ENCODE data around the gene CHCHD10. TPM values are rescaled to one million over a fixed set of nuclear protein-coding genes. Genes with fewer than 3 reads are reported as not detected.
A peak's percentile ranks its signal among the peaks of the same experiment; 100 is the strongest.

Gene CHCHD10
- total and polyA plus RNA-seq, 10 of the 15 experiments (the other 5 are each of a cell fraction or from before 2014, with no cell fraction given): 13.2 to 241 (median 128) TPM

GRCh38 chr22:23751441-23751996, 16.3 kb downstream of the CHCHD10 start:
- Histone ChIP-seq H4K20me1 (ENCODE audit: control insufficient read depth, insufficient read depth) (no peaks in the 10 kb centered on the region), H3K9me3 (replicated peaks; ENCODE audit: control insufficient read depth, insufficient read depth, low read length) (no peaks in the 10 kb centered on the region), H2AFZ (ENCODE audit: control insufficient read depth, low read depth, low read length) (peak overlapping the region; percentile 94), H3K27me3 (replicated peaks in 1 of 2; ENCODE audit: control insufficient read depth in 2 of 2, insufficient read depth in 2 of 2, low read length in 1 of 2) (no peaks in the 10 kb centered on the region), H3K4me1 (ENCODE audit: control insufficient read depth, insufficient read depth, low read length) (peaks cover 30% of the 10 kb centered on the region), H3K27ac (ENCODE audit: control insufficient read depth, insufficient read depth) (peak overlapping the region; percentile 88), H3K79me2 (ENCODE audit: control insufficient read depth, insufficient read depth, low read length) (no peaks in the 10 kb centered on the region), H3K4me3 (peak overlapping the region; percentile 85), H3K9ac (ENCODE audit: control insufficient read depth, insufficient read depth, low read length) (peak overlapping the region; percentile 88), H3K36me3 (ENCODE audit: control insufficient read depth in 2 of 2, insufficient read depth in 2 of 2, low read length in 1 of 2) (no peaks in the 10 kb centered on the region), H3K4me2 (ENCODE audit: control insufficient read depth, insufficient read depth) (peak overlapping the region; percentile 99)
- SMC1A ChIA-PET (ENCODE audit: uncharacterized antibody, unreplicated experiment): interaction anchor here (1.0 to 1.6 kb wide), 2 partner anchors 16 to 98 kb away, joined by 3 to 4 read pairs; partner anchors contain the start of gene CHCHD10
- in situ Hi-C loops (cut with MboI) (no loop called here), intact Hi-C loops (cut with micrococcal nuclease; ENCODE audit: unreplicated experiment) (loop anchor here (2.0 kb wide), 1 partner anchor 15 kb away; the partner anchor contains the start of gene CHCHD10)
- RAD21 ChIA-PET (ENCODE audit: unreplicated experiment): interaction anchor here (0.6 to 1.4 kb wide), 5 partner anchors 12 to 38 kb away, joined by 3 to 7 read pairs (median 4); no protein-coding TSS in a partner anchor
- ATAC-seq (peak; percentile 58), DNase-seq (ENCODE audit: low read depth, low spot score) (no peak), FAIRE-seq (no peak)
- WGBS (ENCODE audit: insufficient coverage, insufficient replicate concordance, low lambda C conversion rate, missing lambda C conversion rate): 2% methylated on average over 22 of the region's 22 CpGs
- POLR2A ChIA-PET: interaction anchor here (0.6 to 1.8 kb wide), 4 partner anchors 16 to 765 kb away, joined by 3 to 9 read pairs (median 4); partner anchors contain the start of gene CHCHD10
- CTCF ChIA-PET: interaction anchor here (0.6 to 1.2 kb wide), 4 partner anchors 14 to 56 kb away, joined by 3 to 4 read pairs (median 3); no protein-coding TSS in a partner anchor
- TSS peak; percentile 94 for BruUV-seq (replicated peaks)
- TF ChIP-seq BMI1 (IDR thresholded peaks at IDR 0.05; ENCODE audit: borderline replicate concordance): no peak
- TF ChIP-seq POLR2AphosphoS5 (IDR thresholded peaks at IDR 0.05; ENCODE audit: low read length): no peak
- TF ChIP-seq USF2 (IDR thresholded peaks at IDR 0.05; ENCODE audit: borderline replicate concordance, low read depth, low read length): no peak
- no peak for TF ChIP-seq NFIC (IDR thresholded peaks at IDR 0.05; ENCODE audit: low read depth, low read length)
- no peak for TF ChIP-seq ELK1 (IDR thresholded peaks at IDR 0.05; ENCODE audit: low read depth, low read length)
- TF ChIP-seq PKNOX1 (IDR thresholded peaks at IDR 0.05): no peak
- TF ChIP-seq YY1 (IDR thresholded peaks at IDR 0.05; ENCODE audit: low read depth, low read length): peak; percentile 73; the same call in 1 of the 2 replicates
- TF ChIP-seq HDGF (IDR thresholded peaks at IDR 0.05): no peak
- 0 out of 2 replicates have a peak, but pooled peaks have one; percentile 6 for TF ChIP-seq IKZF1 (conservative IDR thresholded peaks at IDR 0.05)
- no peak for TF ChIP-seq ZNF207 (IDR thresholded peaks at IDR 0.05; ENCODE audit: borderline replicate concordance)
- no peak for TF ChIP-seq KAT2A (conservative IDR thresholded peaks at IDR 0.05; ENCODE audit: control insufficient read depth, low read depth, low read length)
- no peak for TF ChIP-seq DPF2 (IDR thresholded peaks at IDR 0.05)
- TF ChIP-seq JUND (IDR thresholded peaks at IDR 0.05; ENCODE audit: low read depth, low read length): no peak
- no peak for TF ChIP-seq STAT3 (IDR thresholded peaks at IDR 0.05; ENCODE audit: low read depth, low read length)
- TF ChIP-seq STAT1 (conservative IDR thresholded peaks at IDR 0.05): no peak
- TF ChIP-seq RCOR1 (conservative IDR thresholded peaks at IDR 0.05; ENCODE audit: low read depth, low read length): no peak
- no peak for TF ChIP-seq CBX3 (IDR thresholded peaks at IDR 0.05; ENCODE audit: borderline replicate concordance, low read depth)
- TF ChIP-seq RBBP5 (conservative IDR thresholded peaks at IDR 0.05): no peak
- TF ChIP-seq HSF1 (IDR thresholded peaks at IDR 0.05; ENCODE audit: low read depth, low read length): no peak
- no peak for TF ChIP-seq POU2F2 (IDR thresholded peaks at IDR 0.05; ENCODE audit: borderline replicate concordance, low read depth, low read length)
- TF ChIP-seq NFYB (IDR thresholded peaks at IDR 0.05; ENCODE audit: insufficient read depth, low read depth, low read length): no peak

Measured in GM12878 (cell line).